ENCODE results near the gene XPR1.

The XPR1 gene

GRCh38 chr1:180838535-180838934 lies 206.7 kb downstream of the XPR1 start:
- no peaks in the 10 kb centered on the region for H3K36me3 ChIP-seq (ENCODE audit: control insufficient read depth, insufficient read depth, low read length)
- no peak overlapping the region for H3K4me3 ChIP-seq (ENCODE audit: low read length)
- no peaks in the 10 kb centered on the region for H3K9me3 ChIP-seq (ENCODE audit: control insufficient read depth, low read length)
- no peaks in the 10 kb centered on the region for H3K27me3 ChIP-seq (ENCODE audit: control insufficient read depth, insufficient read depth, low read length)
- H3K4me1 ChIP-seq (ENCODE audit: control insufficient read depth, insufficient read depth, low read length): no peaks in the 10 kb centered on the region
- H3K9ac ChIP-seq (ENCODE audit: low read length): no peak overlapping the region

GRCh38 chr1:180839547-180839946 lies 207.7 kb downstream of the XPR1 start:
- H3K27me3 ChIP-seq (ENCODE audit: control insufficient read depth, insufficient read depth, low read length): no peaks in the 10 kb centered on the region
- no peaks in the 10 kb centered on the region for H3K9me3 ChIP-seq (ENCODE audit: control insufficient read depth, low read length)
- no peak overlapping the region for H3K9ac ChIP-seq (ENCODE audit: low read length)
- no peaks in the 10 kb centered on the region for H3K36me3 ChIP-seq (ENCODE audit: control insufficient read depth, insufficient read depth, low read length)
- no peaks in the 10 kb centered on the region for H3K4me1 ChIP-seq (ENCODE audit: control insufficient read depth, insufficient read depth, low read length)
- no peak overlapping the region for H3K4me3 ChIP-seq (ENCODE audit: low read length)

GRCh38 chr1:180841415-180841814 lies 209.6 kb downstream of the XPR1 start:
- H3K4me1 ChIP-seq (ENCODE audit: control insufficient read depth, insufficient read depth, low read length): no peaks in the 10 kb centered on the region
- H3K9me3 ChIP-seq (ENCODE audit: control insufficient read depth, low read length): no peaks in the 10 kb centered on the region
- no peaks in the 10 kb centered on the region for H3K27me3 ChIP-seq (ENCODE audit: control insufficient read depth, insufficient read depth, low read length)
- H3K36me3 ChIP-seq (ENCODE audit: control insufficient read depth, insufficient read depth, low read length): no peaks in the 10 kb centered on the region
- no peak overlapping the region for H3K9ac ChIP-seq (ENCODE audit: low read length)
- H3K4me3 ChIP-seq (ENCODE audit: low read length): no peak overlapping the region

GRCh38 chr1:180842052-180842451 lies 210.2 kb downstream of the XPR1 start:
- no peak overlapping the region for H3K9ac ChIP-seq (ENCODE audit: low read length)
- no peaks in the 10 kb centered on the region for H3K36me3 ChIP-seq (ENCODE audit: control insufficient read depth, insufficient read depth, low read length)
- no peaks in the 10 kb centered on the region for H3K4me1 ChIP-seq (ENCODE audit: control insufficient read depth, insufficient read depth, low read length)
- H3K27me3 ChIP-seq (ENCODE audit: control insufficient read depth, insufficient read depth, low read length): no peaks in the 10 kb centered on the region
- H3K9me3 ChIP-seq (ENCODE audit: control insufficient read depth, low read length): no peaks in the 10 kb centered on the region
- no peak overlapping the region for H3K4me3 ChIP-seq (ENCODE audit: low read length)

- H3K4me3 ChIP-seq (ENCODE audit: low read length): no peak overlapping the region
- no peaks in the 10 kb centered on the region for H3K4me1 ChIP-seq (ENCODE audit: control insufficient read depth, insufficient read depth, low read length)
- no peaks in the 10 kb centered on the region for H3K36me3 ChIP-seq (ENCODE audit: control insufficient read depth, insufficient read depth, low read length)
- no peaks in the 10 kb centered on the region for H3K9me3 ChIP-seq (ENCODE audit: control insufficient read depth, low read length)
- H3K27me3 ChIP-seq (ENCODE audit: control insufficient read depth, insufficient read depth, low read length): no peaks in the 10 kb centered on the region
- no peak overlapping the region for H3K9ac ChIP-seq (ENCODE audit: low read length)
These were observed 210.9 kb downstream of the XPR1 start for GRCh38 chr1:180842491-180843275.

GRCh38 chr1:180845352-180845751 lies 213.5 kb downstream of the XPR1 start:
- H3K9me3 ChIP-seq (ENCODE audit: control insufficient read depth, low read length): no peaks in the 10 kb centered on the region
- H3K36me3 ChIP-seq (ENCODE audit: control insufficient read depth, insufficient read depth, low read length): no peaks in the 10 kb centered on the region
- no peaks in the 10 kb centered on the region for H3K27me3 ChIP-seq (ENCODE audit: control insufficient read depth, insufficient read depth, low read length)
- no peaks in the 10 kb centered on the region for H3K4me1 ChIP-seq (ENCODE audit: control insufficient read depth, insufficient read depth, low read length)
- H3K4me3 ChIP-seq (ENCODE audit: low read length): no peak overlapping the region
- H3K9ac ChIP-seq (ENCODE audit: low read length): no peak overlapping the region

- H3K4me3 ChIP-seq (ENCODE audit: low read length): no peak overlapping the region
- no peaks in the 10 kb centered on the region for H3K4me1 ChIP-seq (ENCODE audit: control insufficient read depth, insufficient read depth, low read length)
- H3K9ac ChIP-seq (ENCODE audit: low read length): no peak overlapping the region
- H3K27me3 ChIP-seq (ENCODE audit: control insufficient read depth, insufficient read depth, low read length): no peaks in the 10 kb centered on the region
- no peaks in the 10 kb centered on the region for H3K9me3 ChIP-seq (ENCODE audit: control insufficient read depth, low read length)
- no peaks in the 10 kb centered on the region for H3K36me3 ChIP-seq (ENCODE audit: control insufficient read depth, insufficient read depth, low read length)
These were observed 216.4 kb downstream of the XPR1 start for GRCh38 chr1:180848191-180848590.

GRCh38 chr1:180849031-180849775 lies 217.4 kb downstream of the XPR1 start:
- H3K27me3 ChIP-seq (ENCODE audit: control insufficient read depth, insufficient read depth, low read length): no peaks in the 10 kb centered on the region
- H3K4me3 ChIP-seq (ENCODE audit: low read length): no peak overlapping the region
- H3K4me1 ChIP-seq (ENCODE audit: control insufficient read depth, insufficient read depth, low read length): peaks cover 2% of the 10 kb centered on the region
- H3K36me3 ChIP-seq (ENCODE audit: control insufficient read depth, insufficient read depth, low read length): no peaks in the 10 kb centered on the region
- no peak overlapping the region for H3K9ac ChIP-seq (ENCODE audit: low read length)
- no peaks in the 10 kb centered on the region for H3K9me3 ChIP-seq (ENCODE audit: control insufficient read depth, low read length)

- Histone ChIP-seq H3K4me1 (ENCODE audit: control insufficient read depth, insufficient read depth, low read length) (peaks cover 9% of the 10 kb centered on the region), H3K36me3 (ENCODE audit: control insufficient read depth, insufficient read depth, low read length) (no peaks in the 10 kb centered on the region), H3K27me3 (ENCODE audit: control insufficient read depth, insufficient read depth, low read length) (no peaks in the 10 kb centered on the region), H3K9me3 (ENCODE audit: control insufficient read depth, low read length) (no peaks in the 10 kb centered on the region), H3K9ac (ENCODE audit: low read length) (no peak overlapping the region), H3K4me3 (ENCODE audit: low read length) (no peak overlapping the region)
These were observed 220.4 kb downstream of the XPR1 start for GRCh38 chr1:180851995-180852887.

GRCh38 chr1:180854001-180854400 lies 222.2 kb downstream of the XPR1 start:
- Histone ChIP-seq H3K9me3 (ENCODE audit: control insufficient read depth, low read length) (no peaks in the 10 kb centered on the region), H3K4me1 (ENCODE audit: control insufficient read depth, insufficient read depth, low read length) (peaks cover 9% of the 10 kb centered on the region), H3K4me3 (ENCODE audit: low read length) (no peak overlapping the region), H3K36me3 (ENCODE audit: control insufficient read depth, insufficient read depth, low read length) (no peaks in the 10 kb centered on the region), H3K9ac (ENCODE audit: low read length) (no peak overlapping the region), H3K27me3 (ENCODE audit: control insufficient read depth, insufficient read depth, low read length) (no peaks in the 10 kb centered on the region)

GRCh38 chr1:180854456-180854855 lies 222.6 kb downstream of the XPR1 start:
- Histone ChIP-seq H3K9ac (ENCODE audit: low read length) (no peak overlapping the region), H3K4me3 (ENCODE audit: low read length) (peak overlapping the region; percentile 27), H3K27me3 (ENCODE audit: control insufficient read depth, insufficient read depth, low read length) (no peaks in the 10 kb centered on the region), H3K36me3 (ENCODE audit: control insufficient read depth, insufficient read depth, low read length) (no peaks in the 10 kb centered on the region), H3K9me3 (ENCODE audit: control insufficient read depth, low read length) (no peaks in the 10 kb centered on the region), H3K4me1 (ENCODE audit: control insufficient read depth, insufficient read depth, low read length) (peaks cover 9% of the 10 kb centered on the region)

Measured in mucosa of stomach (tissue), 1 donor.